ENCODE measurements around the gene GARIN5A.

GRCh38 chr19:50425581-50425980, 51.1 kb downstream of the GARIN5A start:
- TF ChIP-seq, protein P1, sequence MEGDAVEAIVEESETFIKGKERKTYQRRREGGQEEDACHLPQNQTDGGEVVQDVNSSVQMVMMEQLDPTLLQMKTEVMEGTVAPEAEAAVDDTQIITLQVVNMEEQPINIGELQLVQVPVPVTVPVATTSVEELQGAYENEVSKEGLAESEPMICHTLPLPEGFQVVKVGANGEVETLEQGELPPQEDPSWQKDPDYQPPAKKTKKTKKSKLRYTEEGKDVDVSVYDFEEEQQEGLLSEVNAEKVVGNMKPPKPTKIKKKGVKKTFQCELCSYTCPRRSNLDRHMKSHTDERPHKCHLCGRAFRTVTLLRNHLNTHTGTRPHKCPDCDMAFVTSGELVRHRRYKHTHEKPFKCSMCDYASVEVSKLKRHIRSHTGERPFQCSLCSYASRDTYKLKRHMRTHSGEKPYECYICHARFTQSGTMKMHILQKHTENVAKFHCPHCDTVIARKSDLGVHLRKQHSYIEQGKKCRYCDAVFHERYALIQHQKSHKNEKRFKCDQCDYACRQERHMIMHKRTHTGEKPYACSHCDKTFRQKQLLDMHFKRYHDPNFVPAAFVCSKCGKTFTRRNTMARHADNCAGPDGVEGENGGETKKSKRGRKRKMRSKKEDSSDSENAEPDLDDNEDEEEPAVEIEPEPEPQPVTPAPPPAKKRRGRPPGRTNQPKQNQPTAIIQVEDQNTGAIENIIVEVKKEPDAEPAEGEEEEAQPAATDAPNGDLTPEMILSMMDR (IDR thresholded peaks at IDR 0.05): no peak
- TF ChIP-seq ZFX (IDR thresholded peaks at IDR 0.05; ENCODE audit: borderline replicate concordance): no peak
